ENCODE results near the gene CMIP.

CMIP gene

DNA sequence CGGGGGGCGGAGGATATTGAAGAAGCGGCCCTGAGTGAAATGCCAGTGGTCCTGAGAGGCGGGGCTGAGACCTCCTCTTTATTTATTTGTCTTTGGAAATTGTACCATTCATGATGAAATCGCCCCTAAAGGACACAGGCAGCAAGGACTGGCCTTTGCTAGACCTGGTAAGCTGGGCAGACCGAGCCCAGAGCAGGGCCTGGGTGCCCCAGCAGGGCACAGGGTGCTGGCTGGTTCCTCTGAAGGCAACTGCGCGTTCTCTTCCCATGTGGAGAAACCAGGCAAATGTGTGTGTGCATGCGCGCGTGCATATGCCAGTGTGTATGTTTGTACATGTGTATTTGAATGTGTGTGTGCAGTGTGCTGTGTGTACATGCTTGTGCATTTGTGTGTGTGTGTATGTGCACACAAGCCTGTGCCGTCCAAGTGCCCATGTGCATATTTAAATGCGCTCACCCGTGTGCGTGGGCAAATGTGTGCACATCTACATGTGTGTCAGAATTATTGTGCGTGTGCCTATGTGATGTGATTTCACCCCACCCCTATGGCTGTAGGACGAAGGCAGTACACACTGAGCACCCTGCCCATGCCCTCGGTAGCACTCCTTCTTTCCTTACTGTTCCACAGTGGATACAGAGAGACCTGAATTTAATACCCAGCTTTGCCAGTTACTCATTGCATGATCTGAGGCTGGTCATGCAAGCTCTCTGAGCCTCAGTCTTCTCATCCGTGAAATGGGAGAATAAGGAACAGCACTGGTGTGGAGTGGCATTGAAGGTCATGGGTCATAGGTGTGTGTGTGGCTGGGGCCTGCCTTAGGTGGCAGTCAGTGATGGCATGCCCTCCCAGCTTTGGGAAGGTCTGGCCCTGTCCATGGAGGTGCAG lies 105.2 kb downstream of the CMIP start:
- DNase-seq (ENCODE audit: low read depth in 2 of 2), result no peak

DNA sequence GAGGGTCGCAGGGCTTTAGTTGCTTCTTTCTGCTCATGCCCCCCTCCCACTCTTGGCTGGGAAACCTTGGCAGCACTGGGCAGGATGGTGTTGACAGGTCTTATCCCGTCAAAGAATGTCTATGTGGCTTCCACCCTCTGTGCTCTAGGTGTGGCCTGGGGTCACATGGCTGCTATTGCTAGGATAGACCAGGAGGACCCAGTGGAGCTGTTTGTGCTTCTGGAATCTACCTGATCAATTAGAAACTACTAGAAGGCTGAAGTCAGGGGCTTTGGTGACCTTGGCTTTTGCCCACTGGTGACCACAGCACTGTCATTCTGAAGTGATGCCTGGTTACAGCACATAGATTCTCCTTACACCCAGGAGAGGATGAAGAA lies 105.8 kb downstream of the CMIP start:
- DNase-seq (ENCODE audit: low read depth in 2 of 2), result no peak

GRCh38 chr16:81551151-81551808 lies 106.7 kb downstream of the CMIP start:
- peak in 1 of 2 donors; percentile 8 for DNase-seq (ENCODE audit: low read depth in 2 of 2)

DNA sequence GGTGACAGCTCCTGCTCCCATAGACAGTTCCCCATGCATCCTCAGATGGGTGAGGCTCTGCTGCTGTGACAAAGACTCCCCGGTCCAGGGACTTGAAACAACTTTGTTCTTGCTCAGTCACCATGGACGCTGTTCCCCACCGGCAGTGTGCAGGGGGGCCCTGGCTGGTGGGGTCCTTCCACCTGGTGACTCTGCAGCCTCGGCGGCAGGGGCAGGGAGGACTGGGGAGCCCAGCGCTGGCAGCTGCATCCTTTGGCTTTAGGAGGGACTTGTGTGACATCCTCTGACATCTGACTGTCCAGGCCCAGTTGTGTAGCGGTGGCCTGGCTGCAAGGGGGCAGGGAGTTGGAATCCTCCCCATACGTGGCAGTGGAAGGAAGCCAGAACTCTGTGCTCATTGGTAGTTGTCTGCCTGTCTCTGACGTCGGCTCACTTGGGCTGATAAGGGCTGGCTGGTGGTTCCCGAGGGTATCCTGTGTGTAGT lies 107.3 kb downstream of the CMIP start:
- DNase-seq (ENCODE audit: low read depth in 2 of 2), result no peak

DNA sequence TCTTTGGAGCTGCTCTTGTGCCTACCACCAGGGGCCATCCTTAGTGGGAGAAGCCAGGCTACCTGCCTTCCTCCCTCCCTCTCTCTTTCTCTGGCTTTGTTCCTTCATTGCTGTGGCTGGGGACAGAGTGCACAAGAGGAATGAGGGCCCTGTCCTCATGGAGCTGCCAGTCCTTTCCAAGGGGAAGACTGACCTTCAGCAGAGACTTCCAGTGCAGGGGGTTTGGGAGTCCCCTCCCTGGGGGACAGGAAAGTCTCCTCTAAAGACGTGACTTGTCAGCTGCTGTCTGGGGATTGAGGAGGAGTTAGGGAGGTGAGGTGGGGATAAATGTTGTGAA lies 108.1 kb downstream of the CMIP start:
- no peak for DNase-seq (ENCODE audit: low read depth in 2 of 2)

DNA sequence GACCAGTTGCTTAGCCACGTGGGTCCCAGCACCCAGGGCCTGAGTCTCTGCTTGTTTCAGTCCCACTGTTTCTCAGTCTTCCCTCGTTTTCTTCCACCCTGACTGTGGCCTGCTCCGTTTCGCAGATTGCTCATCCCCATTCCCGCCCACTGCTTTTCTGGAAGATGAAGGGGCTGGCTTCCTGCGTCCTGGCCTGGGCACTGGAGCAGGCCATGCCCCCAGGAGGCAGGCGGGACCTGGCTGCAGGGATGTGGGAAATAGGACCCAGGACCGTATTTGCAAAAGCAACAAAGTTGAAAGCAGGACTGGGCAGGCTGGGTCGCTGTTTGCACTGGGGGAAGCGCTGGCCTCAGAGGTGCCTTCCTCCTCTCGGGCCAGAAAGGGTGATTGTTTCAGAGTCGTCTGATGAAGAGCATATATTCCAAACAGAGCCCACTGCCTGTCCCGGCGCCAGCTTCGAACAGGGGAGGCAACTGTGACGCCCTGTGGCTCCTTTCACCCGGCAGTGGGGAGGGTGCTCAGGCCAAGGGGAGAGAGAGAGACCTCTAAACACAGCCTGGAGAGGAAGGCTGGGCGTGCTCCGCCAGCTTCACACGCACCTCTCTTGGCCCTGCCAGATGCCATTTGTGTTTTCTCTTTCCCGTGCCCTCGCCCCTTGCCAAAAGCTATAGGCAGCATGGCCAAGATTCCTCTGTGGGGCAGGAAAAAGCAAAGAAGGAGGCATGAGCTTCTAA lies 108.6 kb downstream of the CMIP start:
- no peak for DNase-seq (ENCODE audit: low read depth in 2 of 2)

DNA sequence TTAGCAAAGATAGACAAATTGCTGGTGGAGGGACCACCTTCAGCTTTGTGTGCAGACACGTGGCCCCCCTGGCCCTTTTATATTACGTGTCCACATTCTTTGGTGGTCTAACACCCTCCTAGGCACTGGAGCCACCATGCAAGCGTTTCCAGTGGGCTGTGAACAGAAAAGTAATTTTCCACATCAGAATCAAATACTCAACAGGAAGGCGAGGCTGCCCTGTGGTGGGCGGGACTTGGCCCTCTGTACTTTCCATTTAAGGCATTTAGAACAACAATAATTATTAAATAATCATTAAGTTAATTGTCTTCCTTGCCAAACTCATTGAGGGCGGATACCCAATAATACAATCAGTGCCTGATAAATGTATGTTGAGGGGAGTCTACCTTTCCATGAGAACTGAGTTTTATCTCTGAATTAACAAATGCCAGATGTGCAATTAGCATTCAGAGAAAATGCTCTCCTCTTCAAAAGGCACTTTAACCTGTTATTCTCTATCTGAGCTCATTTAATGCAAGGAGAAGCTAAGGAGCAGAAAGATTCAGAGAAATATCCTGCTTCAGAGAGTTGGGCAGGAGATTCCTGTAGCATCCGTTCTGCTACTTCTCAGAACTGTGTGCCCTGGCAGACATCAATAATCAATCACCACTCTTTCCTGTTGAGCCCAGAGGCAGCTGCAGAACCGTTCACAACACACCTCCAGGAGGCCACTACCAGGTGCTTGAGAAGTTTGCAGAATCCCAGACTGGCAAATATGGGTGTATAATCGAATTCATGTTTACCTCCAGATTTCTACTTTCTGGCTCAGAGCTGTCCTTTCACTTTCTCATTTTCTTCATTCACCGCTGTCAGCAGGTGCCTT lies 109.4 kb downstream of the CMIP start:
- DNase-seq (ENCODE audit: low read depth in 2 of 2), result no peak

GRCh38 chr16:81554979-81555378 lies 110.4 kb downstream of the CMIP start:
- no peak for DNase-seq (ENCODE audit: low read depth in 2 of 2)

DNA sequence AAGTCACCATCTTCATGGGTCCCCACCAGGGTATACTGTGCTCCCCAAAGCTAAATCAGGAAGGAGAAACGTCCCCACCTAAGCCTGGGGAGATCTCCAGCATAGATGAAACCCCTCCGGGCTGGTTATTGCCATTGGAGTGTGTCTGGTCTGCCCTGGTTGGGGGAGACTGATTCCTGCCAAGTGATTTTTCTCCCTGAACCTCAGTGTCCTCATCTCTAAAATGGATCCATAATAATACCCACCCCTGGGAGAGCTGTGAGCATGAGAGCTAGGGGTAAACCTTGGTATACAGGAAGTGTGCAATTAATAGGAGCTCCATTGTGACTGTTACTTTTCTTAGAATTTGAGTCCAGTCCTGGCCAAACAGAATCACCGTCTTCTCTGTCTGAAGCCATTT lies 111.1 kb downstream of the CMIP start:
- DNase-seq (ENCODE audit: low read depth in 2 of 2), result no peak

- DNase-seq (ENCODE audit: low read depth in 2 of 2), result no peak
Observed at GRCh38 chr16:81556715-81557284, 112.2 kb downstream of the CMIP start.

GRCh38 chr16:81558077-81558443 lies 113.5 kb downstream of the CMIP start:
- no peak for DNase-seq (ENCODE audit: low read depth in 2 of 2)

DNA sequence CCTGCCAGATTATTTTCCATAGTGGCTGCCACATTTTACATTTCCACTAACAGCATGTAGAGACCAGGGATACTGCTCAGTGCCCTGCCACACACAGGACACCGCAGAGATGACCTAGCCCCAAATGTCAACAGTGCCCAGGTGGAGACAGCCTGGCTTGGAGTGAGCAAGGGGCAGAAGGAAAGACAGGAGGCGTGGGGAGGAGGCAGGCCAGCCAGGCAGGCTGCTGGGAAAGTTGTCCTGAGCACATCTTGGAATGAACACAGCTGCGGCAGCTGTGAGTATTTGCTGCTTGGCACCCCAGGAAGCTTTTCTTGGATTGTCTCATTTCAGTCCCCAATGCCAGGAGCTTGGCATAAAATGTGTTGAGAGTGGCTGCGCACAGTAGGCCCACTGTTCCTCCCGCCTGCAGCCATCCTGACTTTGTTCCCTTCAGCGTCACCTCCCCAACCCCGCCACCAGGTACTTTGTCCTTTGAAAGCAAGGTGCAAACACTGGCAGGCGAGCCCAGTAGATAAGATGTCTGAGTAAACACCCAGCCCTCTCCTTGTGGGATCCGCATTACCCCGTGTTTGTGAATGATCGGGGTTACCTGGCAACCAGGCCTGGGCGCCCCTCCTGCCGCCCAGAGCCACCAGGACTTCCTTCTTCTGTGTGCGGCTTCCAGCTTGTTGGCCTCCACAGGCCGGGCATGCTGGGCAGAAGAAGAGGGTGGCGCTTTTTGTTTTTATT lies 114.0 kb downstream of the CMIP start:
- DNase-seq (ENCODE audit: low read depth in 2 of 2), result no peak

GRCh38 chr16:81560979-81561657 lies 116.5 kb downstream of the CMIP start:
- DNase-seq (ENCODE audit: low read depth in 2 of 2), result no peak

DNA sequence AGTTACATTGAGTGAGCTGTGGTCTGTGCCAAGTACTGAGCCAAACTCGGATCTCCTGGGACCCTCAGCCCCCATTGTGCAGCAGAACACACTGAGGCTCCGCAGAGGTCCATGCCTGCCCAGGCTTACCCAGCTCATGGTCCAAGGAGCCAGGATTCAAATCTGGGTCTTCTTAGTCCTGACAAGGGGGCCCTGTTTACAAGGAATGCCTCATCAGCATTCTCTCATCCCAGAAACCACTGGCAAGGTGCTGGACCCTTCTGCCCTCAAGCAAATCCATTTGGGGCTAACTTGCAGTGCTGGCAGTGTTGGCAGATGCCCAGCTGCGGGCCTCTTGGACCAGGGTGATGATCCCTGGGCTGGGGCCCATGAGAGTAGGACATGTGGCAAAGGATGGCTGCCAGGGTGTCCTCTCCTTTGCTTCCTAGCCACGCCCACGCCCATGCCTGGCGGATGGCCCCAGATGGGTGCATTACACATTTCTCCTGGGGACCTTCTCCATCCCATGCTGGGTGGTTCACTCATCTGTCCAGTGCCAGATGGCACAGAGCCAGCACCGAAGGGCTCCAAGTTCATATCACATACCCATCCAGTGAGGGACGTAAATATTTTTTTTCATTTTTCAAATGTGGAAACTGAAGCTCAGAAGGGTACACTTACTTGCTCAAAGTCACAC lies 117.7 kb downstream of the CMIP start:
- no peak for DNase-seq (ENCODE audit: low read depth in 2 of 2)

GRCh38 chr16:81562926-81563325 lies 118.3 kb downstream of the CMIP start:
- DNase-seq (ENCODE audit: low read depth in 2 of 2), result no peak

DNA sequence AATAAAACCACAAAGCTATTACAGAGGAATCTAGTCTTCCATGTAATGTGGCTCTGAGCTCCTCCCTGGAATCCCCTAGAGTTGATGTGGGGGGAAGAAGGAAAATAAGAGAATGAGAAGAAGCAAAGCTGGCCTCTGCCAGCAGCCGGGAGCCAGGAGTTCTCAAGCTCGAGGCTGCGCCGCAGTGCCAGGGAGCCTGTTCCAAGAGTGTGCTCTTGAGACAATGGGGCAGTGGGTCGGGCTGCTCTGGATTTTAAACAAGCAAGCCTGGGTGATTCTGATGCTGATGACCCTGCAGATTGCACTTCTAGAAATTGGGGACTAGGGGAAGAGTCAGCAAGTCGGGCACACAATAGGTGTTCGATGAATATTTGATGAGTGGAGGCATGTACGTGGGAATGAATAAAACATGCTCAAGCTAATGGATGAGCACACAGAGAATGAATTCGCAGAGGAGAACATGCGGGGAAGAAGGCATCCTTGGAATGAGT lies 119.9 kb downstream of the CMIP start:
- no peak for DNase-seq (ENCODE audit: low read depth in 2 of 2)

GRCh38 chr16:81565321-81566028 lies 120.9 kb downstream of the CMIP start:
- DNase-seq (ENCODE audit: low read depth in 2 of 2), result no peak

GRCh38 chr16:81566086-81567007 lies 121.7 kb downstream of the CMIP start:
- DNase-seq (ENCODE audit: low read depth in 2 of 2), result no peak

Measured in stimulated activated CD8-positive, alpha-beta memory T cell treated with anti-CD3 and anti-CD28 coated beads, Interleukin-15, amount 100 ng/mL, for 48 hours (primary cell).